Endothelial cell of umbilical vein (primary cell): ENCODE measurements around the gene ABCD1. TPM values are rescaled to one million over a fixed set of nuclear protein-coding genes. Genes with fewer than 3 reads are reported as not detected.
A peak's percentile ranks its signal among the peaks of the same experiment; 100 is the strongest.

ENCODE experiments used
- BruUV-seq: library from RNA; stranded (reverse); fragments of 400-500 nt; replicated peaks from 2 replicates; lab custom pipeline; 2021; lab: Mats Ljungman, UMichigan
- CTCF ChIA-PET: fragments of 300-600, 350-600 bp; sonication (Branson Sonifier 250); formaldehyde crosslinking; loops from one replicate; lab custom pipeline; 2021; ENCODE audit warnings: antibody characterized with exemption, inconsistent platforms; lab: Charles Lee
- POLR2A ChIA-PET: fragments of 300-600, 350-600 bp; sonication (Branson Sonifier 250); formaldehyde crosslinking; loops from one replicate; lab custom pipeline; 2021; ENCODE audit warnings: antibody characterized with exemption, inconsistent platforms; lab: Charles Lee
- DNase-seq: peaks from one replicate; pipeline ENCODE4 v3.0.0-alpha.2; 2011; ENCODE audit warnings: low read depth, low spot score
- FAIRE-seq: peaks from 2 replicates; lab custom pipeline; 2011; peaks lifted over from hg19 to GRCh38; lab: Jason Lieb, UNC
- H2AFZ ChIP-seq: 2 replicates; pipeline ENCODE4 v1.6.0; 2012; ENCODE audit warnings: low read depth, low read length, control low read depth, inconsistent platforms
- H3K27ac ChIP-seq: 2 replicates; pipeline ENCODE4 v1.5.1; 2011; ENCODE audit warnings: low read depth, mild to moderate bottlenecking, control low read depth, low read length, moderate library complexity; ENCODE audit not compliant: insufficient read depth
- H3K27me3 ChIP-seq, 2 experiments: 2 replicates each; pipeline versions ENCODE4 v1.6.0 to v1.6.1; 2011; ENCODE audit warnings: low read length in 2 of 2, mixed read lengths in 1 of 2; ENCODE audit not compliant: control insufficient read depth in 2 of 2, insufficient read depth in 2 of 2
- H3K36me3 ChIP-seq, 2 experiments: 2 replicates in 1 of 2; 3 replicates in 1 of 2; pipeline ENCODE4 v1.5.1; 2011; ENCODE audit warnings: low read length in 2 of 2, mild to moderate bottlenecking in 1 of 2, moderate library complexity in 1 of 2; ENCODE audit not compliant: control insufficient read depth in 2 of 2, insufficient read depth in 2 of 2; ENCODE audit errors: extremely low read depth in 1 of 2
- H3K4me1 ChIP-seq: 3 replicates; pipeline ENCODE4 v1.5.1; 2011; ENCODE audit warnings: mild to moderate bottlenecking, low read length; ENCODE audit not compliant: control insufficient read depth, insufficient read depth; ENCODE audit errors: extremely low read depth
- H3K4me2 ChIP-seq: 2 replicates; pipeline ENCODE4 v1.6.1; 2011; ENCODE audit warnings: low read length, control low read depth, mixed read lengths; ENCODE audit not compliant: insufficient read depth
- H3K4me3 ChIP-seq, 3 experiments: fragments of 200-600 bp in 1 of 3; sonication (generic), shearing (Covaris generic) in 1 of 3; replicated peaks in 1 of 3; 2 replicates each; pipeline ENCODE4 v1.5.1; 2011 to 2016; ENCODE audit warnings: control low read depth in 3 of 3, low read length in 3 of 3, mild to moderate bottlenecking in 2 of 3, inconsistent platforms in 1 of 3, low read depth in 1 of 3, moderate library complexity in 1 of 3; ENCODE audit not compliant: insufficient read depth in 1 of 3
- H3K79me2 ChIP-seq: 2 replicates; pipeline ENCODE4 v1.6.0; 2012; ENCODE audit warnings: low read length, inconsistent platforms; ENCODE audit not compliant: control insufficient read depth, insufficient read depth
- H3K9ac ChIP-seq: replicated peaks from 2 replicates; pipeline ENCODE3; 2011; ENCODE audit warnings: low read length, control low read depth; ENCODE audit not compliant: insufficient read depth; ENCODE audit errors: extremely low read depth
- H3K9me1 ChIP-seq: replicated peaks from 3 replicates; pipeline ENCODE4 v1.6.0; 2011; ENCODE audit warnings: mild to moderate bottlenecking, low read length; ENCODE audit not compliant: control insufficient read depth, insufficient read depth; ENCODE audit errors: extremely low read depth
- H3K9me3 ChIP-seq: replicated peaks from 2 replicates; pipeline ENCODE4 v1.5.1; 2012; ENCODE audit warnings: low read length, inconsistent platforms; ENCODE audit not compliant: control insufficient read depth, insufficient read depth
- H4K20me1 ChIP-seq: replicated peaks from 2 replicates; pipeline ENCODE3; 2011; ENCODE audit warnings: mild to moderate bottlenecking, low read length; ENCODE audit not compliant: control insufficient read depth, insufficient read depth; ENCODE audit errors: extremely low read depth
- CTCF ChIP-seq, 2 donors: IDR thresholded peaks; 1 replicate in 1 of 2; 2 replicates in 1 of 2; pipeline ENCODE4 v1.5.1; 2011; ENCODE audit warnings: low read length in 2 of 2, mild to moderate bottlenecking in 2 of 2, moderate library complexity in 2 of 2, control low read depth in 1 of 2, inconsistent platforms in 1 of 2, low read depth in 1 of 2; ENCODE audit not compliant: insufficient read depth in 1 of 2; ENCODE audit errors: extremely low read depth in 1 of 2
- EZH2 ChIP-seq: IDR thresholded peaks from 2 replicates; pipeline ENCODE4 v1.6.1; 2012; ENCODE audit warnings: borderline replicate concordance, low read depth, mild to moderate bottlenecking, moderate library complexity, low read length, inconsistent platforms; ENCODE audit not compliant: severe bottlenecking
- FOS ChIP-seq: IDR thresholded peaks from 2 replicates; pipeline ENCODE4 v1.6.1; 2011; ENCODE audit warnings: mild to moderate bottlenecking, low read length, moderate library complexity, borderline replicate concordance; ENCODE audit not compliant: insufficient read depth
- GATA2 ChIP-seq: IDR thresholded peaks from 2 replicates; pipeline ENCODE4 v1.7.0; 2011; ENCODE audit warnings: low read depth, mild to moderate bottlenecking, moderate library complexity, mixed read lengths, low read length; ENCODE audit not compliant: insufficient read length, insufficient read depth
- JUN ChIP-seq: IDR thresholded peaks from 2 replicates; pipeline ENCODE4 v1.6.1; 2011; ENCODE audit warnings: borderline replicate concordance, low read depth; ENCODE audit not compliant: insufficient read length, insufficient read depth
- MAX ChIP-seq: IDR thresholded peaks from 2 replicates; pipeline ENCODE4 v1.6.1; 2011; ENCODE audit not compliant: insufficient read depth, insufficient read length
- MYC ChIP-seq: IDR thresholded peaks from one replicate; pipeline ENCODE4 v1.6.1; 2011; ENCODE audit warnings: mild to moderate bottlenecking, low read depth, low read length
- POLR2A ChIP-seq: IDR thresholded peaks from 2 replicates; pipeline ENCODE4 v1.6.1; 2012; ENCODE audit warnings: low read depth, mild to moderate bottlenecking, control low read depth, low read length
- POLR2AphosphoS5 ChIP-seq: IDR thresholded peaks from 2 replicates; pipeline ENCODE4 v1.6.1; 2012; ENCODE audit warnings: low read depth, mild to moderate bottlenecking, control low read depth, low read length, moderate library complexity; ENCODE audit not compliant: insufficient read depth
- dilution Hi-C: fragments of 300-500 bp; cut with MboI; formaldehyde crosslinking; loops from one replicate; pipeline ENCODE4 v1.15.0; 2019; ENCODE audit warnings: low sequenced_read_pairs; ENCODE audit not compliant: extremely low pct_ligation_motif_present
- intact Hi-C: fragments of 100-400 bp; cut with micrococcal nuclease; formaldehyde crosslinking; loops from one replicate; pipeline ENCODE4 v1.10.0; 2022
- polyA plus RNA-seq, 4 experiments: library from polyadenylated mRNA; depleted of rRNA in 3 of 4; stranded (reverse) in 3 of 4; unstranded in 1 of 4; fragments of >200 nt; gene quantifications; 2 replicates each; pipeline versions ENCODE4 v1.2.1 to v1.2.3, GENCODE V29; 2011 to 2012; ENCODE audit warnings: missing spikeins in 1 of 4
- total RNA-seq: library from RNA; stranded (reverse); gene quantifications from 2 replicates; pipeline ENCODE4 v1.2.3, GENCODE V29; 2021

Gene ABCD1
- total and polyA plus RNA-seq, 2 donors (not counting 3 experiments of a cell fraction or from before 2014, with no cell fraction given) = 9.1 to 12.9 TPM

GRCh38 chrX:153714256-153714655 is 10.4 kb upstream of the ABCD1 start:
- Histone ChIP-seq H3K4me3 (no peak overlapping the region), H3K36me3 (peaks cover 11 to 19% of the 10 kb centered on the region in 2 experiments), H3K9me1 (no peaks in the 10 kb centered on the region), H3K9ac (no peak overlapping the region), H3K4me2 (no peak overlapping the region), H4K20me1 (no peaks in the 10 kb centered on the region), H3K9me3 (no peaks in the 10 kb centered on the region), H3K27ac (no peak overlapping the region), H3K27me3 (no peaks in the 10 kb centered on the region), H2AFZ (no peak overlapping the region), H3K79me2 (peaks cover 16% of the 10 kb centered on the region), H3K4me1 (no peaks in the 10 kb centered on the region)
- dilution Hi-C loops = no loop called here
- DNase-seq (no peak), FAIRE-seq (peak; percentile 53)
- TF ChIP-seq MYC (no peak), EZH2 (no peak), FOS (no peak), MAX (no peak), JUN (no peak), POLR2AphosphoS5 (no peak), POLR2A (no peak), GATA2 (no peak), CTCF (IDR thresholded peaks at IDR 0.05; ENCODE audit: extremely low read depth in 1 of 2, insufficient read depth in 1 of 2, low read depth in 1 of 2, low read length in 2 of 2) (no peak)
- no TSS peak for BruUV-seq
- ChIA-PET CTCF (no interaction called here), POLR2A (no interaction called here)
- intact Hi-C loops = no loop called here
